Measurements from ENCODE around the gene ATE1. TPM values are rescaled to one million over a fixed set of nuclear protein-coding genes. Genes with fewer than 3 reads are reported as not detected.

Gene ATE1
- total RNA-seq, 1 experiment from 2014 or later = 39.2 TPM

DNA sequence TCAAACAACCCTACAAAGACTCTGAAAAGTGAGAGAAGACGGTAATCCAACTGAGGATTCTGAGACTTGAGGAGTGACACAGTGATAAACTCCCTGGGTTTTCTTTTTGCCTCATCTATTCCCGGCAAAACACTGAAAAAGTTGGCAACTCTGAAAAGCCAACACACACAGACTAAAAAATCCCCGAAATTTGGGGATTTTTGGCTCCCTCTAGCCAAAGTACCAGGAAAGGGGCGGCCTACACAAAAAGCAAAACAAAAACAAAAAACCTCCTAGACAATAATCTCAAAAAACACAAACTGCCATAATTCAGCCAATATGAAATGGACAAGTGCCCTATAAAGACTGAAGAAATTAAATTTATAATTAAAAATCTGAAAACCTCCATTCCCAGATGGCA is 161.4 kb downstream of the ATE1 start:
- Histone ChIP-seq H3K79me2 (ENCODE audit: insufficient read depth, low read length) (no peaks in the 10 kb centered on the region), H3K27me3 (ENCODE audit: insufficient read depth, low read length) (no peaks in the 10 kb centered on the region), H2AFZ (ENCODE audit: low read depth, low read length, poor library complexity, severe bottlenecking) (no peak overlapping the region), H3K9me3 (ENCODE audit: control insufficient read depth in 1 of 2, insufficient read depth in 1 of 2, low read depth in 1 of 2, low read length in 2 of 2) (no peaks in the 10 kb centered on the region), H3K27ac (ENCODE audit: low read depth, low read length) (no peak overlapping the region), H4K20me1 (ENCODE audit: insufficient read depth) (no peaks in the 10 kb centered on the region), H3K4me3 (replicated peaks in 1 of 2; ENCODE audit: low read depth in 1 of 2, low read length in 2 of 2) (no peak overlapping the region), H3K36me3 (ENCODE audit: control insufficient read depth in 1 of 2, insufficient read depth in 2 of 2, low read length in 2 of 2) (no peaks in the 10 kb centered on the region), H3K4me2 (ENCODE audit: low read length) (no peak overlapping the region), H3K9ac (ENCODE audit: low read length) (no peak overlapping the region), H3K4me1 (ENCODE audit: control insufficient read depth in 1 of 2, insufficient read depth in 2 of 2, low read length in 2 of 2) (no peaks in the 10 kb centered on the region), H3K9me2 (ENCODE audit: insufficient read depth) (no peaks in the 10 kb centered on the region)
- intact Hi-C loops (cut with micrococcal nuclease) = no loop called here
- ChIA-PET CTCF (no interaction called here), POLR2A (no interaction called here), RAD21 (ENCODE audit: low non-redundant PET in 1 of 2, low total read pairs in 2 of 2, uncharacterized antibody in 2 of 2, unreplicated experiment in 2 of 2) (no interaction called here)
- BruUV-seq (replicated peaks) = no TSS peak
- DNase-seq (ENCODE audit: low read depth, low spot score) = no peak
- TF ChIP-seq, protein P1, sequence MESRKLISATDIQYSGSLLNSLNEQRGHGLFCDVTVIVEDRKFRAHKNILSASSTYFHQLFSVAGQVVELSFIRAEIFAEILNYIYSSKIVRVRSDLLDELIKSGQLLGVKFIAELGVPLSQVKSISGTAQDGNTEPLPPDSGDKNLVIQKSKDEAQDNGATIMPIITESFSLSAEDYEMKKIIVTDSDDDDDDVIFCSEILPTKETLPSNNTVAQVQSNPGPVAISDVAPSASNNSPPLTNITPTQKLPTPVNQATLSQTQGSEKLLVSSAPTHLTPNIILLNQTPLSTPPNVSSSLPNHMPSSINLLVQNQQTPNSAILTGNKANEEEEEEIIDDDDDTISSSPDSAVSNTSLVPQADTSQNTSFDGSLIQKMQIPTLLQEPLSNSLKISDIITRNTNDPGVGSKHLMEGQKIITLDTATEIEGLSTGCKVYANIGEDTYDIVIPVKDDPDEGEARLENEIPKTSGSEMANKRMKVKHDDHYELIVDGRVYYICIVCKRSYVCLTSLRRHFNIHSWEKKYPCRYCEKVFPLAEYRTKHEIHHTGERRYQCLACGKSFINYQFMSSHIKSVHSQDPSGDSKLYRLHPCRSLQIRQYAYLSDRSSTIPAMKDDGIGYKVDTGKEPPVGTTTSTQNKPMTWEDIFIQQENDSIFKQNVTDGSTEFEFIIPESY (IDR thresholded peaks at IDR 0.05; ENCODE audit: extremely low read depth, insufficient replicate concordance, low read length) = no peak
- no peak for TF ChIP-seq EZH2 (IDR thresholded peaks at IDR 0.05)
- TF ChIP-seq POLR2A (IDR thresholded peaks at IDR 0.05; ENCODE audit: borderline replicate concordance, extremely low read depth, insufficient read depth, insufficient read length) = no peak
- TF ChIP-seq EGR1 (IDR thresholded peaks at IDR 0.05; ENCODE audit: low read depth) = no peak
- TF ChIP-seq EZH2phosphoT487 (IDR thresholded peaks at IDR 0.05; ENCODE audit: borderline replicate concordance) = no peak
- no peak for TF ChIP-seq SP1 (IDR thresholded peaks at IDR 0.05; ENCODE audit: low read depth)
- ATAC-seq = no peak

DNA sequence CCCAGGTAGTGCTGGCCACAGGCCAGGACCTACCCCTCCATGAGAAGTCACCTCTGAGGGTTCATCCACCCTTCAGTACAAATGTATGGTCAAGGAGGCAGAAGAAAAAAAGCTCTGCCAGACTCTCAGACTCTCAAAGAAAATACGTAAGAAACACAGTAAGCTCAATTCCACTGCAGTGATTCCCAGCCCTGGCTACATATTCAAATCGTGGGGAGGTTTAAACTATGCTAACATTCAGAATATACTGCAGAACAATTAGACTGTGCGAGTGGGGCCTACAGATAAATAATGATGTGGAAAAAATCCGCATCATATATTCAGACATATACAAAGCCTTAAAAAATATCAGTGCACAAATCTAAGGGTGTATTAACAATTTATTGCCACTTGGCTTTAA is 162.6 kb downstream of the ATE1 start:
- Histone ChIP-seq H4K20me1 (ENCODE audit: insufficient read depth) (no peaks in the 10 kb centered on the region), H3K4me2 (ENCODE audit: low read length) (no peak overlapping the region), H3K4me1 (ENCODE audit: control insufficient read depth in 1 of 2, insufficient read depth in 2 of 2, low read length in 2 of 2) (no peaks in the 10 kb centered on the region), H2AFZ (ENCODE audit: low read depth, low read length, poor library complexity, severe bottlenecking) (no peak overlapping the region), H3K36me3 (ENCODE audit: control insufficient read depth in 1 of 2, insufficient read depth in 2 of 2, low read length in 2 of 2) (no peaks in the 10 kb centered on the region), H3K9me3 (ENCODE audit: control insufficient read depth in 1 of 2, insufficient read depth in 1 of 2, low read depth in 1 of 2, low read length in 2 of 2) (peaks cover 4 to 5% of the 10 kb centered on the region in 2 experiments), H3K79me2 (ENCODE audit: insufficient read depth, low read length) (no peaks in the 10 kb centered on the region), H3K27me3 (ENCODE audit: insufficient read depth, low read length) (no peaks in the 10 kb centered on the region), H3K4me3 (replicated peaks in 1 of 2; ENCODE audit: low read depth in 1 of 2, low read length in 2 of 2) (no peak overlapping the region), H3K9ac (ENCODE audit: low read length) (no peak overlapping the region), H3K27ac (ENCODE audit: low read depth, low read length) (no peak overlapping the region), H3K9me2 (ENCODE audit: insufficient read depth) (no peaks in the 10 kb centered on the region)
- BruUV-seq (replicated peaks) = no TSS peak
- ATAC-seq (no peak), DNase-seq (ENCODE audit: low read depth, low spot score) (no peak)
- RAD21 ChIA-PET (ENCODE audit: low non-redundant PET in 1 of 2, low total read pairs in 2 of 2, uncharacterized antibody in 2 of 2, unreplicated experiment in 2 of 2) = no interaction called here
- POLR2A ChIA-PET = no interaction called here
- intact Hi-C loops (cut with micrococcal nuclease) = no loop called here
- CTCF ChIA-PET = no interaction called here
- TF ChIP-seq EZH2 (IDR thresholded peaks at IDR 0.05) (no peak), ZFX (IDR thresholded peaks at IDR 0.05) (no peak), ZNF274 (IDR thresholded peaks at IDR 0.05; ENCODE audit: low read depth, low read length) (no peak), CBX3 (IDR thresholded peaks at IDR 0.05; ENCODE audit: low read depth) (no peak), POLR2AphosphoS5 (IDR thresholded peaks at IDR 0.05; ENCODE audit: low read depth, low read length) (no peak), SRF (IDR thresholded peaks at IDR 0.05; ENCODE audit: low read depth) (no peak), POLR2A (IDR thresholded peaks at IDR 0.05; ENCODE audit: borderline replicate concordance, extremely low read depth, insufficient read depth, insufficient read length) (no peak), CEBPB (IDR thresholded peaks at IDR 0.05; ENCODE audit: low read depth) (no peak), SIN3A (IDR thresholded peaks at IDR 0.05; ENCODE audit: low read depth) (no peak), TCF7L2 (IDR thresholded peaks at IDR 0.05; ENCODE audit: borderline replicate concordance, extremely low read depth, insufficient read depth, insufficient read length) (no peak)
- TF ChIP-seq, protein P2, sequence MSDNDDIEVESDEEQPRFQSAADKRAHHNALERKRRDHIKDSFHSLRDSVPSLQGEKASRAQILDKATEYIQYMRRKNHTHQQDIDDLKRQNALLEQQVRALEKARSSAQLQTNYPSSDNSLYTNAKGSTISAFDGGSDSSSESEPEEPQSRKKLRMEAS (IDR thresholded peaks at IDR 0.05) = no peak
- TF ChIP-seq, protein P1 (IDR thresholded peaks at IDR 0.05; ENCODE audit: extremely low read depth, insufficient replicate concordance, low read length) = no peak

All from HCT116 (cell line).